ENCODE data around the gene UBE4B. TPM values are rescaled to one million over a fixed set of nuclear protein-coding genes. Genes with fewer than 3 reads are reported as not detected.
A peak's percentile ranks its signal among the peaks of the same experiment; 100 is the strongest.

UBE4B gene
- total and polyA plus RNA-seq, 2 of the 13 experiments (the other 11 are each of a cell fraction or from before 2014, with no cell fraction given), result 15.2 to 24.8 TPM

DNA sequence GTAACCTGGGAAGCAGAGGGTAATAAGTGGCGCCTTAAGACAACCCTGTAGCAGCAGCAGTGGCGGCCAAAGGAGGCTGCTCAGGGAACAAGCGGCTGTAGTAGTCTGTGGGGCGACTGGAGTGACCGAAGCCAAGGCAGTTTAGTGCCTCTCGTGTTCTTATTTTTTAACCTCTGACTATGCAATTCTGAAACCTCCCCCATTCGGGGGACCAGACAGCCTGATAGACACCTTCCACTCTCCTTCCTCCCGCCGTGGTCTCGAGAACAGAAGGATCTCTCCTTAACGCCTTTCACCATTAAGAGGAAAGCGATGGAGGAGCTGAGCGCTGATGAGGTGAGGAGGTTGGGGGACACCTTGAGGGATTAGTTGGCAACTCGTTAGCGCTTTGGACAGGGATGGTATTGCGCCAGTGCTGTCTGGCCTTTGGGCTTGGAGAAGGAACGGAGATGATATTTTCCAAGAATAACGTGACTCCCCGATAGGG is 644 bp downstream of the UBE4B start:
- Histone ChIP-seq H3K9ac (ENCODE audit: insufficient read depth, low read depth, low read length) (peak overlapping the region; percentile 81), H3K4me2 (ENCODE audit: low read depth, low read length) (peak overlapping the region; percentile 91), H3K79me2 (ENCODE audit: insufficient read depth, low read length) (peaks cover 36% of the 10 kb centered on the region), H2AFZ (ENCODE audit: low read length) (no peak overlapping the region), H3K27me3 (ENCODE audit: control insufficient read depth in 1 of 2, insufficient read depth in 2 of 2, low read length in 2 of 2) (no peaks in the 10 kb centered on the region; a peak in 1 of 5 replicates), H3K4me1 (ENCODE audit: insufficient read depth, low read length) (peaks cover 11% of the 10 kb centered on the region), H3K4me3 (replicated peaks in 1 of 3; ENCODE audit: insufficient read depth in 1 of 3, low read depth in 2 of 3, low read length in 3 of 3) (peak overlapping the region; percentile 70 to 89 (median 84)), H3K36me3 (replicated peaks in 1 of 2; ENCODE audit: control insufficient read depth in 1 of 2, insufficient read depth in 2 of 2, low read length in 2 of 2) (peaks cover 0 to 2% of the 10 kb centered on the region in 2 experiments; a peak in 2 of 5 replicates), H4K20me1 (ENCODE audit: insufficient read depth, low read length) (no peaks in the 10 kb centered on the region), H3K9me3 (ENCODE audit: low read length) (no peaks in the 10 kb centered on the region), H3K27ac (ENCODE audit: extremely low read length, insufficient read depth, low read length) (peak overlapping the region; percentile 84)
- peak; percentile 51 for DNase-seq (ENCODE audit: low spot score)
- peak; percentile 52 for ATAC-seq
- ChIA-PET POLR2A (interaction anchor here (1.0 to 3.0 kb wide), 7 partner anchors 13 to 123 kb away, joined by 3 to 12 read pairs (median 4); partner anchors contain the start of genes LZIC and NMNAT1), CTCF (ENCODE audit: low intra/inter-chr PET ratio, low total read pairs) (interaction anchor here (1.1 to 2.7 kb wide), 3 partner anchors 83 to 158 kb away, joined by 3 to 16 read pairs (median 10); no protein-coding TSS in a partner anchor)
- intact Hi-C loops (cut with micrococcal nuclease; ENCODE audit: unreplicated experiment), result loop anchor here (2.0 kb wide), 1 partner anchor 91 kb away; the partner anchor contains the start of genes LZIC and NMNAT1
- in situ Hi-C loops (cut with HindIII; ENCODE audit: extremely low pct_ligation_motif_present, low pct_unique_long_range_greater_than_20kb), result loop anchor here (5.0 to 10.0 kb wide), 2 partner anchors 91 to 159 kb away; partner anchors contain the start of genes LZIC and NMNAT1
- 0% methylated on average over 13 of the region's 19 CpGs for WGBS (ENCODE audit: low lambda C conversion rate)
- FAIRE-seq, result peak; percentile 40
- BruUV-seq (replicated peaks), result no TSS peak
- TF ChIP-seq SIX1 (CRISPR knock-in tag; IDR thresholded peaks at IDR 0.05; ENCODE audit: borderline replicate concordance) (no peak), MATR3 (CRISPR knock-in tag; IDR thresholded peaks at IDR 0.05) (no peak), HNRNPK (IDR thresholded peaks at IDR 0.05; ENCODE audit: low read depth, low read length, poor library complexity, severe bottlenecking) (no peak), KDM2A (CRISPR knock-in tag; IDR thresholded peaks at IDR 0.05; ENCODE audit: borderline replicate concordance, low read depth) (0 out of 2 replicates have a peak, but pooled peaks have one; percentile 18), ZBTB21 (CRISPR knock-in tag; IDR thresholded peaks at IDR 0.05) (no peak), ZFX (CRISPR knock-in tag; IDR thresholded peaks at IDR 0.05; ENCODE audit: low read depth) (no peak), ZNF121 (CRISPR knock-in tag; IDR thresholded peaks at IDR 0.05) (no peak), YEATS4 (CRISPR knock-in tag; IDR thresholded peaks at IDR 0.05; ENCODE audit: borderline replicate concordance) (no peak), ZNF839 (CRISPR knock-in tag; IDR thresholded peaks at IDR 0.05; ENCODE audit: borderline replicate concordance) (no peak), ZNF317 (CRISPR knock-in tag; IDR thresholded peaks at IDR 0.05) (peak; percentile 58; the same call in 1 of the 2 replicates)
- TF ChIP-seq, protein P1, sequence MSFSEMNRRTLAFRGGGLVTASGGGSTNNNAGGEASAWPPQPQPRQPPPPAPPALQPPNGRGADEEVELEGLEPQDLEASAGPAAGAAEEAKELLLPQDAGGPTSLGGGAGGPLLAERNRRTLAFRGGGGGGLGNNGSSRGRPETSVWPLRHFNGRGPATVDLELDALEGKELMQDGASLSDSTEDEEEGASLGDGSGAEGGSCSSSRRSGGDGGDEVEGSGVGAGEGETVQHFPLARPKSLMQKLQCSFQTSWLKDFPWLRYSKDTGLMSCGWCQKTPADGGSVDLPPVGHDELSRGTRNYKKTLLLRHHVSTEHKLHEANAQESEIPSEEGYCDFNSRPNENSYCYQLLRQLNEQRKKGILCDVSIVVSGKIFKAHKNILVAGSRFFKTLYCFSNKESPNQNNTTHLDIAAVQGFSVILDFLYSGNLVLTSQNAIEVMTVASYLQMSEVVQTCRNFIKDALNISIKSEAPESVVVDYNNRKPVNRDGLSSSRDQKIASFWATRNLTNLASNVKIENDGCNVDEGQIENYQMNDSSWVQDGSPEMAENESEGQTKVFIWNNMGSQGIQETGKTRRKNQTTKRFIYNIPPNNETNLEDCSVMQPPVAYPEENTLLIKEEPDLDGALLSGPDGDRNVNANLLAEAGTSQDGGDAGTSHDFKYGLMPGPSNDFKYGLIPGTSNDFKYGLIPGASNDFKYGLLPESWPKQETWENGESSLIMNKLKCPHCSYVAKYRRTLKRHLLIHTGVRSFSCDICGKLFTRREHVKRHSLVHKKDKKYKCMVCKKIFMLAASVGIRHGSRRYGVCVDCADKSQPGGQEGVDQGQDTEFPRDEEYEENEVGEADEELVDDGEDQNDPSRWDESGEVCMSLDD (CRISPR knock-in tag; IDR thresholded peaks at IDR 0.05; ENCODE audit: borderline replicate concordance), result no peak
- TF ChIP-seq, protein P2, sequence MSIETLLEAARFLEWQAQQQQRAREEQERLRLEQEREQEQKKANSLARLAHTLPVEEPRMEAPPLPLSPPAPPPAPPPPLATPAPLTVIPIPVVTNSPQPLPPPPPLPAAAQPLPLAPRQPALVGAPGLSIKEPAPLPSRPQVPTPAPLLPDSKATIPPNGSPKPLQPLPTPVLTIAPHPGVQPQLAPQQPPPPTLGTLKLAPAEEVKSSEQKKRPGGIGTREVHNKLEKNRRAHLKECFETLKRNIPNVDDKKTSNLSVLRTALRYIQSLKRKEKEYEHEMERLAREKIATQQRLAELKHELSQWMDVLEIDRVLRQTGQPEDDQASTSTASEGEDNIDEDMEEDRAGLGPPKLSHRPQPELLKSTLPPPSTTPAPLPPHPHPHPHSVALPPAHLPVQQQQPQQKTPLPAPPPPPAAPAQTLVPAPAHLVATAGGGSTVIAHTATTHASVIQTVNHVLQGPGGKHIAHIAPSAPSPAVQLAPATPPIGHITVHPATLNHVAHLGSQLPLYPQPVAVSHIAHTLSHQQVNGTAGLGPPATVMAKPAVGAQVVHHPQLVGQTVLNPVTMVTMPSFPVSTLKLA (IDR thresholded peaks at IDR 0.05), result no peak
- TF ChIP-seq, protein P3, sequence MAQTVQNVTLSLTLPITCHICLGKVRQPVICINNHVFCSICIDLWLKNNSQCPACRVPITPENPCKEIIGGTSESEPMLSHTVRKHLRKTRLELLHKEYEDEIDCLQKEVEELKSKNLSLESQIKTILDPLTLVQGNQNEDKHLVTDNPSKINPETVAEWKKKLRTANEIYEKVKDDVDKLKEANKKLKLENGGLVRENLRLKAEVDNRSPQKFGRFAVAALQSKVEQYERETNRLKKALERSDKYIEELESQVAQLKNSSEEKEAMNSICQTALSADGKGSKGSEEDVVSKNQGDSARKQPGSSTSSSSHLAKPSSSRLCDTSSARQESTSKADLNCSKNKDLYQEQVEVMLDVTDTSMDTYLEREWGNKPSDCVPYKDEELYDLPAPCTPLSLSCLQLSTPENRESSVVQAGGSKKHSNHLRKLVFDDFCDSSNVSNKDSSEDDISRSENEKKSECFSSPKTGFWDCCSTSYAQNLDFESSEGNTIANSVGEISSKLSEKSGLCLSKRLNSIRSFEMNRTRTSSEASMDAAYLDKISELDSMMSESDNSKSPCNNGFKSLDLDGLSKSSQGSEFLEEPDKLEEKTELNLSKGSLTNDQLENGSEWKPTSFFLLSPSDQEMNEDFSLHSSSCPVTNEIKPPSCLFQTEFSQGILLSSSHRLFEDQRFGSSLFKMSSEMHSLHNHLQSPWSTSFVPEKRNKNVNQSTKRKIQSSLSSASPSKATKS (CRISPR knock-in tag; IDR thresholded peaks at IDR 0.05), result no peak
- TF ChIP-seq, protein P4, sequence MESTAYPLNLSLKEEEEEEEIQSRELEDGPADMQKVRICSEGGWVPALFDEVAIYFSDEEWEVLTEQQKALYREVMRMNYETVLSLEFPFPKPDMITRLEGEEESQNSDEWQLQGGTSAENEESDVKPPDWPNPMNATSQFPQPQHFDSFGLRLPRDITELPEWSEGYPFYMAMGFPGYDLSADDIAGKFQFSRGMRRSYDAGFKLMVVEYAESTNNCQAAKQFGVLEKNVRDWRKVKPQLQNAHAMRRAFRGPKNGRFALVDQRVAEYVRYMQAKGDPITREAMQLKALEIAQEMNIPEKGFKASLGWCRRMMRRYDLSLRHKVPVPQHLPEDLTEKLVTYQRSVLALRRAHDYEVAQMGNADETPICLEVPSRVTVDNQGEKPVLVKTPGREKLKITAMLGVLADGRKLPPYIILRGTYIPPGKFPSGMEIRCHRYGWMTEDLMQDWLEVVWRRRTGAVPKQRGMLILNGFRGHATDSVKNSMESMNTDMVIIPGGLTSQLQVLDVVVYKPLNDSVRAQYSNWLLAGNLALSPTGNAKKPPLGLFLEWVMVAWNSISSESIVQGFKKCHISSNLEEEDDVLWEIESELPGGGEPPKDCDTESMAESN (CRISPR knock-in tag; conservative IDR thresholded peaks at IDR 0.05), result 0 out of 2 replicates have a peak, but pooled peaks have one; percentile 12

All from HepG2 (cell line).